HG03095 (cell line): ENCODE measurements around the gene NCKAP5.
"Not testable (repeated sequence)": the region's sequence is repeated elsewhere in the genome, so short reads cannot be mapped to it uniquely, and the experiment has no call there.

Source experiments
- ATAC-seq: cut with Tn5 transposase; IDR thresholded peaks from one replicate; pipeline ENCODE4 v1.9.1; 2021; ENCODE audit warnings: moderate library complexity; ENCODE audit not compliant: unreplicated experiment

NCKAP5 gene

DNA sequence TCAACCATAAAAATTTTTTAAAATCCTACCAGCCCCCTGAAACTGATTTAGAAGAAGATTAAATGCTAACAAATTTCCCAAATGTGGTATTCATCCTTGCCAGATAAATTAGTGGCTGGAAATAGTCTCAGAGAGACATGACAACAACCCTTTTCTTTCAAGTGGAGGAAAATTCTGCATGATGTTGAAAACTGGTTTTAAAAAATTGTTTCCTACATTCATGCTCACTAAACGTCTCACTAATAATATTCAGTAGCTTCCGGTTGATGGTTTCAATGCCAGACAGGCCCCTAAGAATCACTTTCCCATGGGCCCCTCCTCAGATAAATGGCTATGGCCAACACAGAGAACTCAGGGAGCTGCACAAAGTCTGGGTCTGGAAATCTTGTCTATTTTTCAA lies 43.2 kb downstream of the NCKAP5 start:
- ATAC-seq: no peak

DNA sequence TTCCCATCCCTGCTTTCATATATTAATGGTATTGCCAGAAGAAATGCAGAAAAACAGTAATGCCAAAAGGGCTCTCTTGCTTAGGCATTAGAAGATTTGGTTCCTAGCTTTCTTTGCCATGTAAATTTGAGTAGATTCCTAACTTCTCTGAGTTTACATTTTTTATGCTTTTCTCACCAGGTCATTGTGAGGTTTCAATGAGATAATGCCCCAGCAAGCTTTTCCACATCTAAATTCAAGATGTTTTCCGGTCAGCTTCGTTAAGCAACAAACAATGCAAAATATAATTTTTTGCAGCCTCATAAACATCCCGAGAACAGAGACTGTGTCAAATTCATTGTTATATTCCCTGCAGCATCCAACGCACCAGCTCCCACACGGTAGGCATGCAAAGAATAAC lies 44.9 kb downstream of the NCKAP5 start:
- ATAC-seq: no peak

DNA sequence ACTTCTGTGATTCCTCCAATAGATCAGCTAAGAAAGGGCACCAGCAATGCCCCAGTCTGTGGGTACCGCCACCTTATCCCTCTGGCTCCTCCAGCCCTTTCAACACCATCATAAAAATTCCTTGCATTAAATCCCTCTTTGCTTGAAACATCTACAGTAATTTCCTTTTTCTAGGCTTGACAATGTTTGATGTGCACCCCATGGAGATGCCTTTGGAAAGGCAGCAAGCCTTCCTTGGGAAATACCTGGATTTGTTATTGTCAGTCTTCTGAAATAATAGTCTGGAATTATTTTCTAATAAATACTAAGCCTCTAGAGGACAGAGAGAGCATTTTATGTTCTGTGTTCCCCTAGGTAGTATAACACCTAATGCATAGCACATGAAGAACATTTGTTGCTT lies 46.1 kb downstream of the NCKAP5 start:
- ATAC-seq: no peak

DNA sequence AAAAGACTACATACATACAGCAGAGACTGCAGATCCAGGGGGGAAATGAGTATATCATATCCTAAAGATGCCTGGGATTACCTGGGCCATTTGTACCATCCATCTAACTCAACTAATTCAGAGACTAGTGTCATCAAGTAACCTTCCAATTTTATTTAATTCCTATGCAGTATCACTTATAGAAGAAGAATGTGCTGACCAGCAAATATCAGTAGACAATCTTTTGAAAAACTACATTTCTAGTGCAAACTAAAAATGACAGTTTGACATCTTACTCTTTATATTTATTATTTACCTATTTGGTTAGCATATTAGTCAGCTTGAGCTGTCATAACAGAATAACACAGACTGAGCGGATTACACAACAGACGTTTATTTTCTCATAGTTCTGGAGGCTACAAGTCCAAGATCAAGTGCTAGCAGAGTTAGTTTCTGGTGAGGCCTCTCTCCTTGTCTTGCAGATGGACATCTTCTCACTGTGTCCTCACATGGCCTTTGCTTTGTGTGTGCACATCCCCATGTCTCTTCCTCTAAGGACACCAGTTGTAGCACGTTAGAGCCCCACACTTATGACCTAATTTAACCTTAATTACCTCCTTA lies 47.0 kb downstream of the NCKAP5 start:
- ATAC-seq: no peak

DNA sequence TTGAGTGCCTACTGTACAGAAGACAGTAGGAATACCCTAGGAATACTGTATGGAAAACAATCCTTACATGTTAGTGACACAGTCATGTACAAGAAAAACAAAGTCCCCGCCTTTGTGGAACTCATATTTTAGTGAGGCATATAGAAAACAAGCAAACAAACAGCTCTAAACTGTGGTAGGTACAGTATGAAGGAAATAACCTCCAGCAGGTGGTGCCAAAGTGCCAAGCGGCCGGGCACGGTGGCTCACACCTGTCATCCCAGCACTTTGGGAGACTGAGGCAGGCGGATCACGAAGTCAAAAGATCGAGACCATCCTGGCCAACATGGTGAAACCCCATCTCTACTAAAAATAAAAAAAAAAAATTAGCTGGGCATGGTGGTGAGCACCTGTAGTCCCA lies 48.6 kb downstream of the NCKAP5 start:
- ATAC-seq: not testable (repeated sequence)

DNA sequence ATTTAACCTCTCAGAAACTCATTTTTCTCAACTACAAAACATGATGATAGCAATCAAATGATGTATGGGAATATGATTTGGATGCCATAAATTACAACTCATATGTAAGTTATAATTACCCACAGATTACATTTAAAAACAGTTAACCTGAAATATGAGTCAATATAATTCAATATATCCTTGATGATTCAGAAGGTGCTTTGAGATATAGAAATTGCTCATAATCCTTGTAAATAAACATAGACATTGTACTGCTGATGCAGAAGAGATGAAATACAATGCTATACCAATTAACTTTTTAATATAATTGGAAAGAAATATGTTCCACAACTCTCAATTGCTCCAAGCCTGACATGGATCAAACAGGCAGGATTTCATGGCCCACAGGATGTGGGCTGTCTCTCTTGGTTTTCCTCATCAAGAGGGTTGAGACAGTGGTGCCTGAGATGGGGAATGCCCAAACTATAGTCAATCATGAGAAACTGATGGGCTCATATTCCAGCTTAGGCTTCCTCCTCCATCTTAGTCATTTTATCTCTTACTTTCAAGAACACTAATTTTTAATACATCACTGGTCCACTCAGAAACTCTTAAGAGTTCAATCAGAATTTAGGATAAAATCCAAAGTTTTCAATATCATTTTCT lies 49.4 kb downstream of the NCKAP5 start:
- no peak for ATAC-seq

DNA sequence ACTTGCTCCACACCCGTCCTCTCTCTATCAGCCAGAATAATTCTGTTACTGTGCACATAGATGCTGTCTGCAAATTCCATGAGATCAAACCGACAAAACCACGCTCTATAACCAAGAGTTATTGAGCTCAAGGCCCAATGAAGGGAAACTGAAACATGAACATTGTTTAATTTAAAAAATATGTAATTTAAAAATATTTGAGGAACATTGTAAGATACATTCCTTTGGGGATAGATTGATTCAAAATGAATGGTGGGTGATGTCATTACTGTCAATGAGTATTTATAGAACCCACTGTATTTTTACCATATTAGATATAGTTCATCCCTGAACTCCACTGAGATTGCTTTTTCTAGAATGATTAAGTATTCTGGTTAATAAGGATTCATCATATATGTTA lies 50.4 kb downstream of the NCKAP5 start:
- ATAC-seq: no peak

DNA sequence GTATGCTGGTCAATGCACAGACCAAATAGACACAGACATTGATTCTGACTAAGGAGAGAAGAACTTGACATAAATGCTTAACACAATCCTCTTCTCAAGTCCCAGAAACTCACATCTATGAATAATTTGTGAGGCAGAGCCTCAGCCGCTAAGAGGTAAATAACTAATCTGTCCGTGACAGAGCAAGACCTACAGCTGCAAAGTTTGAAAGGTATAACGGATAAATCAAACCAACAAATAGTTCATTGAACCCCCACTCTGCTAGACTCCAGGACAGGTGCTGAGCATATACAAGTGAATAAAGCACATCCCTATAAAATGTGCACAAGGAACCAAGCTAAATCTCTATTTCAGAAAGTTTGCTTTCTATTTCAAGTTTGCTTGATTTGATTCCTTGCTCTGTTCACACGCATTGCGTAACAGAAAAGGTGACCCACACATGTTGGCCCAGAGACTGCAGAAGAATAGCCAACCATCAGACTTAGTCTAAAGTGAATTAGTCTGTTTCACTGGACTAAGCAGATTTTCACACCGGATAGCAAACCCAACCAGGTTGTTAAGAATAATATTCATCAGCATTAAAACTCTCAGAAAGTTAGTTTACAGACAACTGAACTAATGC lies 51.7 kb downstream of the NCKAP5 start:
- ATAC-seq: no peak

DNA sequence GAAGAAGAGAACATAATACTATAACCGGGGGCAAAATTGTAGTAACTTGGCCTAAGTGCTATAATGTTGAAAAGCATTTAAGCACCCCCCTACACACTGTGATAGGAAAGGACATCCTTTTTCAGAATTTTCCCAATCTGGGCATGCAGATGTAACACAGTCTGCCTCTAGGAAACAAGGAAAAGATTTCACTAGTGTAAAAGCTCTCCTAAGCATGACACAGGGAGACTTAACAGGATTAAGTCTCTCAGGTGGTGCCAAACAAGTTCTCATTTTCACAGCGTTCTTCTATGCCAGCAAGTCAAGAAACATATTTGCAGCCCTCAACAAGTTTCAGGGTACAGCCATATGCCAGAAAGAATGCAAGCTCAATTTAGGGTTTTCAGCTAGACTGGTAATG lies 53.0 kb downstream of the NCKAP5 start:
- no peak for ATAC-seq

DNA sequence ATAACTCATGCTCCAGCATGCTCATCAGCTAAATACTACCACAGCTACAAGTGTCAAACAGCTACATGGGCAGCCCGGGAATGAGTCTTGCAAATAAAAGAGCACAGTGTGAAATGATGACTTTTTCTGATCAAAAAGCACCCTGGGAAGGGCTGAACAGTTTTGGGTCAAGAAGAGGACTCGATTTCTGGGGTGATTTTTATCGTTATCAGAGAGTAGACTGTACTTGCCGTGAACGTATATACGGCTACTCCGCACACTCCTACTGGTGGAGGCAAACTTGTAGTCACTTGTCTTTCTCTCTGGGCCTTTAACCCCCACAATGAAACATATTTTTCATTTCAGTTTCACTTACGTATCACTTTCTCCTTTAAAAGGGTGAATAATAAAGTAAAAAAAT lies 54.4 kb downstream of the NCKAP5 start:
- no peak for ATAC-seq

DNA sequence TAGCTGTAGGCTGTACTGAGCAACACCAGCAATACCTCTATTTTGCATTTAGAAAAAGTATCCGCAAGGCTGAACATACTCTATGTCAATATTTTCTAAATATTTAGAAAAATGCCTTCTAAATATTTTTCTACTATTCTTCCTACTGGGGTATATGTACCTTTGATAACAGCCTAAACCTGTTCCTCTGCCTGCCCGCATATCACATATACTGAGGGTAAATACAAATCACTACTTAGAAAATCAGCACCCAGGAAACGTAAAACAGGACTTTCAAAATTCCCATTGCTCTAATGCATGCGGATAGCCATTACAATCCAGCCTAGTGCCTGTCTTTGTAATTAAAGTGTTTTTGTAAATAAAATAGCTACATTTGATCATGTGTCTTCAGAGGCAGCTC lies 56.1 kb downstream of the NCKAP5 start:
- ATAC-seq: no peak

DNA sequence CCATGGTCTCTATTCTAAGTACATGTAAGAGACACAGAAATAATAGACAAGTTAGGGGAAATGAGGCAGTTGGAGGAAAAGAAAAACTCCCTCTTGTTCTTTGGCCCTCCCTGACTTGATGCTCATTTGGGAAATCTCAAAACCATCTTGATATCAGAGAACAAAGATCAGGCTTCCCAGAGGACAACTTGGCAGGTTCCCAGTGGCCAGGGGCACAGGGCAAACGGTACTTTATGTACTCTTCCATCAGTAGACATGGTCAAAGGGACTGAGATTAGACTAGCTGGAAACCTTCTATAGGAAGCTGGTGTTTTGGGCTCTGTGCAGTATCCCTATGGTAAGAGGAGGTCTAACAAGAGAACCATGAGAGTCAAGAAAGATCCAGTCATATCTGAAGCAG lies 56.6 kb downstream of the NCKAP5 start:
- ATAC-seq: no peak

DNA sequence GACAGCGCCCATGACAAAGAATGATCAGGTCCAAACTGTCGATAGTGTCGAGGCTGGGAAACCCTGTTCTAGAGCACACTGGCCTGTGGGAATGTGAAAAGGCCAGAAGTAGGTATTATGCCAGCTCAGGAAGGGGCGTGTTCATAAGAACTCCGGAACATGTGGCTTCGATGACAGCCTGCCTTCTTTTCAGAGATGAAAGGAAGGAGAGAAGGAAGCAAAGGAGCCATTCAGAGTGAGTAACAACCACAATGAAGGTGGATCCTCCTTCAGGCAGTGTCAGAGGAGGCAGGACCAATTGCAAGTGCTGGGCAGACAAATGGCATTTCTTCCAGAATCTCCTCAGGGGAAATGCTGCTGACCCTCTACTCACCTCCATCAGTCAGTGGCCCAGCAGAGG lies 58.5 kb downstream of the NCKAP5 start:
- no peak for ATAC-seq

DNA sequence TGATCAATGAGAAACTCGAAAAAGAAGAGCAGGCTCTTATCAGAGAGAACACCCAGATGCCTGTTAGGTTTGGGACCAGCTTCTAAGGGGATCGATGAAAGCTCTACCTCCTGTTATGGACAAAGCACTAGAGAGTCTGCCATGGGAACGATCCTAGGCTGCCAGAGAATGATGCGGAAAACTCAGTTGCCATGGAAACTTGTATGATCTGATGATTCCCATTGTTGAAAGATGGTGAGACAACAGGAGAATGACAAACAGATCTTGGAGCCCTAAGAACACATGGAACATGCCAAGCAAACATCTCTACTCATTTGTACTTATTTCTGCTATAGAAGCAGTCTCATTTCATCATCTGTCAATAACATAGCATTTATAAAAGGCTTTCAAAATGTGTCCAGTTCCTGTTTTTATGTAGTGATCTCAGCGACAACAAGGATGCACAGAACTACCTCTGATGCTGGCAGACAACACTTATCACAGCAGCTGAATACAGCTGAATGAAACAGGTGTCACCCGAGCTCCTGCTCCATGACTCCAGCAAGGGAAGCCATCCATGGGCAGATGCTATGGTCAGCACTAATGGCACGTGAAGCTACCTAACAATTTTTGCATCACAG lies 59.6 kb downstream of the NCKAP5 start:
- ATAC-seq: no peak

DNA sequence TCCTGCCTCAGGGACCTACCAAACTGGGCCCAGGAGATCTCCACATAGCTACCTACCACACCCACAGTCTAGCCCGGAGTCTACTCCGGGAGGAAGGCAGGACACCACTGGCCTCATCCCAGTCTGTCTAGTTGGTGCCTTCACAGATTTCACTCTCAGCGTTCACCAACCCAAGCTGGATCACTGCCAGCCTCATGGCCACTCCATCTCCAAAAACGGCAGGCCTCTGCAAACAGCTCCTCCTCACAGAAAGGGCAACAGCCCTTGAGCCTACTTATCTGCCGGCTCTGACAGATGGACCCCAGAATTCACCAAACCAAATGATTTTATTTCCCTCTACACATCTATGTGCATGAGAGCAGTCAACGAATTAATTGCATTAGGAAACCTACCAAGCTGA lies 61.3 kb downstream of the NCKAP5 start:
- no peak for ATAC-seq

DNA sequence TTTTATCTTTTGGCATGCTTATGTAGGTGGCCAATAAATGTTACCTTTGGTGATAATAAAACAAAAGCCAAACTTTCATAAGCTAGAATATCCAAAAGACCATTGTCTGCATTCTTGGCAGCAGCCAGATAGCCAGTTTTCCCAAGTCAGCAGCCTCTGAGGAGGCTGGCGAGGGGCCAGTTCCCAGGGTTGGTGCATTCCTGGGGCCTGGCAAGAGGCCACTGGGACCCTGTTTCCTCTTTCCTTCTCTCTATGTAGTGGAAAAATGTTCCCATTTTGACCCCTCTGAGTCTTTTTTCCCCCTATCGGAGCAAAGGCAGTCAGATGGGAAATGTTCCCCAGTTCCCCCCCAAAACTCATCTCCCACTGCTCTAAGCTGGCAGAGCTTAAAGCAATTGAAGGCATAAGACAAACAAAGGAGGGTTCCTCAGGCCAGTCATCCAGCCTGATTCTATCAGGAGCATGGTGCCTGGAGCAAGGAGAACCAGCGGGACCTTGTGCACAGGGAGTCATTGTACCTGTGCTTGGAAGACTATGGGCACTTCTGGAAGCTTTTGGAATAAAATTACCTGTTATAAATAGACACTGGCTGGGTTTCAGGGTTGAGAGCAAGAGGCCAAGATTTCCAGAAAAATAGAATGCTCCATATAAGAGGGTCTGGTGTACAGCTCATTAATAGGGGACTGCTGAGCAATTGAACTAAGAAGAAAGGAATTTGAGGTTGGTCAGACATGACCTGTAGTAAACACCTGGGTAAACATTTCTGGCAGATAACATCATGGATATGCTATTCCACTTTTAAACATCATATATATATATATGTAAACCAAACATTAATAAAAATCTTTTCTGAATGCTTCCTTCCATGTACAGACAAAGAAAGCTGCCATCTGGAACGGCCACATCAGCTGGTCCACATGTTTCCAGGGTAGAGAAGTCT lies 63.4 kb downstream of the NCKAP5 start:
- no peak for ATAC-seq

DNA sequence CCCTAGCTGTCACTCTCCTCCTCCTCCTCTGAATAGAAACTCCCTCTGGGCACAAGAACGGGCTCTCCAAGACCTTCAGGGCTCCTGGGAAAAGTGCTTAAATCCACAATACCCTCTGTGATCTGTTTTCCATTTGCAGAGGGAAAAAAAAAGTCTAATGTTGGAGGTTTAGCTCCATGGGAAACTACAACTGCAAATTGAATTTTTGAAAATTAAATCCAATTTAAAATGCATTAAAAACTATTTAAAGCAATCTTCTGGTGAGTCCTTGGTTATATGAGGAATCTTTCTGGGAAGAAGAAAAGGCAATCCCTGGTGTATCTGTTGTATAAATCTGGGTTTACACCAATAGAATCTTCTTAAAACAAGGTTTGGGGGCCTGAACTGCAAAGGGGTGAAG lies 64.3 kb downstream of the NCKAP5 start:
- no peak for ATAC-seq

DNA sequence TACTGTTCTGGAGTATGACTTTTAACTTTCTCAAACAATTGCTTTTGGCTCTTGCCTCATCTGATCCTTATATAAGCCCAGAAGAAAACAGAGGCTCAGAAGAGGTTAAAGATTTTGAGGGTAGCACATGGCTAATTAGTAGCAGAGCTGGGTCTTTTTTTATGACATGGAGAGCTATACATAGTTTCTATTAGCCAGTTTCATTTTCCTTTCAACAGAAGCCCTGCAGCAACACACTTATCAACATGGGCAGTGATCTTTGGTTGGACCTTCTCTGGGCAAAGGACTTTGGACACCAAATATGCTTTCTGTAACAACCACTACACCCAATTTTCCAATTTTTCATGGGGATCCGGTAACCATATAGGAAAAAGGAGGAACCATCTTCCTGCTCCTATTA lies 64.9 kb downstream of the NCKAP5 start:
- ATAC-seq: peak; percentile 63

DNA sequence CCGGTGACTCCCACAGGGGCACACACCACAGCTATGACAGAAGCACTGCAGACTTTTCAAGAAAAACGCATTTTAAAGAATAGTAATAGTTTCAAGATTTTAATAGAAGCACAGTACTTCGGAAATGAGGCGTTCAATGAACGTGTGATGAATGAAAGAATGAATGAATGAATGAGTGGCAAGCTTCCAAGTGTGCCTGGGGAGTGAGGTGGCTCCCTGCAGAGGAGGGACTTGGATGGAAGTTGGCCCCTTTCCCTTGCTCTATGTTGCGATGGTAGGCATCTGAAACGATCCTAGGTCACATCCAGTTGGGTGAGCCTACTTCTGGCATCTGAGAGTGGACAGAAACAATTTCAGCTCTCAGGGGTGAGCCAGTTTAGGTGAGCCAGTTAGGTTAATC lies 65.6 kb downstream of the NCKAP5 start:
- ATAC-seq: no peak

DNA sequence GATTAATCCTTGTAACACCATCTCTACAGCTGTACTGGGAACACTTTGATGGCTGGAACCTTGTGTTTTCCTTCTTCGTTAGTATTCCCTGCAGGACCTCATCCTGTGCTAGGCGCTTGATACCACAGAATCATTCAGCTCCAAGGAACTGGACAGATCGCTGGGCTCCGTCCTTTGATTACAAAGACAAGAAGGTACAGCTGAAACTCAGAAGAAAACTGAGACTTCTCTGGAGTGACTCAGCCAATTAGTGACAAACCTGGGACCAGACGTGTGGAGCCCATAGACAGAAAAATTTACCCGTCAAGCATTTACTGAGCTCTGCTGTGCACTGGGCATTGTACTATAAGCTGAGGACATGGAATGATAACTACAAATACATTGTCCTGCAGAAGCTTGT lies 67.3 kb downstream of the NCKAP5 start:
- ATAC-seq: no peak
